GM18511 (cell line): ENCODE results near the gene SPAM1.
A peak's percentile ranks its signal among the peaks of the same experiment; 100 is the strongest.
"Not testable (repeated sequence)": the region's sequence is repeated elsewhere in the genome, so short reads cannot be mapped to it uniquely, and the experiment has no call there.

Experiments used
- ATAC-seq: cut with Tn5 transposase; IDR thresholded peaks from one replicate; pipeline ENCODE4 v1.9.1; 2021; ENCODE audit warnings: mild to moderate bottlenecking, moderate library complexity; ENCODE audit not compliant: unreplicated experiment

The SPAM1 gene

GRCh38 chr7:123945938-123946337, 20.9 kb downstream of the SPAM1 start:
- no peak for ATAC-seq

- no peak for ATAC-seq
Observed at GRCh38 chr7:123948136-123948535, 23.1 kb downstream of the SPAM1 start.

GRCh38 chr7:123958186-123958703, 33.2 kb downstream of the SPAM1 start:
- ATAC-seq: no peak

GRCh38 chr7:123961771-123962170, 36.7 kb downstream of the SPAM1 start:
- ATAC-seq: no peak

GRCh38 chr7:123966936-123967335, 41.9 kb downstream of the SPAM1 start:
- no peak for ATAC-seq

- no peak for ATAC-seq
Observed at GRCh38 chr7:123972045-123972444, 47.0 kb downstream of the SPAM1 start.

GRCh38 chr7:123972831-123973230, 47.8 kb downstream of the SPAM1 start:
- no peak for ATAC-seq

GRCh38 chr7:123974326-123974908, 49.4 kb downstream of the SPAM1 start:
- peak; percentile 59 for ATAC-seq

GRCh38 chr7:123975084-123975483, 50.0 kb downstream of the SPAM1 start:
- peak; percentile 46 for ATAC-seq

GRCh38 chr7:123977081-123977480, 52.0 kb downstream of the SPAM1 start:
- ATAC-seq: no peak

- ATAC-seq: no peak
Observed at GRCh38 chr7:123979876-123980275, 54.8 kb downstream of the SPAM1 start.

- ATAC-seq: no peak
Observed at GRCh38 chr7:123987445-123987844, 62.4 kb downstream of the SPAM1 start.

GRCh38 chr7:123992913-123993518, 68.0 kb downstream of the SPAM1 start:
- no peak for ATAC-seq

GRCh38 chr7:123993996-123994395, 69.0 kb downstream of the SPAM1 start:
- no peak for ATAC-seq

GRCh38 chr7:123994449-123994848, 69.4 kb downstream of the SPAM1 start:
- no peak for ATAC-seq

- peak; percentile 84 for ATAC-seq
Observed at GRCh38 chr7:123995617-123996326, 70.7 kb downstream of the SPAM1 start.

- no peak for ATAC-seq
Observed at GRCh38 chr7:123996327-123996625, 71.2 kb downstream of the SPAM1 start.

- no peak for ATAC-seq
Observed at GRCh38 chr7:123998921-123999320, 73.9 kb downstream of the SPAM1 start.

- no peak for ATAC-seq
Observed at GRCh38 chr7:123999703-124000102, 74.7 kb downstream of the SPAM1 start.

GRCh38 chr7:124008296-124008695, 83.3 kb downstream of the SPAM1 start:
- not testable (repeated sequence) for ATAC-seq

- no peak for ATAC-seq
Observed at GRCh38 chr7:124009321-124009720, 84.3 kb downstream of the SPAM1 start.
